GM10248 (cell line): Measurements from ENCODE around the gene NBPF3.

Source experiments
- CTCF ChIA-PET: fragments of 300-600 bp; sonication (Branson Sonifier 250); formaldehyde crosslinking; extraction: SDS; loops from one replicate; lab custom pipeline; 2021; ENCODE audit warnings: antibody characterized with exemption; lab: Yijun Ruan, JAX
- POLR2A ChIA-PET: fragments of 350-650 bp; sonication (Branson Sonifier 250); formaldehyde crosslinking; extraction: SDS; loops from one replicate; lab custom pipeline; 2020; ENCODE audit warnings: antibody characterized with exemption; lab: Yijun Ruan, JAX
- DNase-seq: peaks from one replicate; pipeline ENCODE4 v3.0.0; 2012; ENCODE audit errors: extremely low spot score
- TF ChIP-seq, protein P1 (sequence below): IDR thresholded peaks from 2 replicates; pipeline ENCODE4 v1.5.1; 2012; ENCODE audit warnings: mild to moderate bottlenecking, low read depth; ENCODE audit errors: extremely low read depth, missing control alignments, control extremely low read depth

The NBPF3 gene

DNA sequence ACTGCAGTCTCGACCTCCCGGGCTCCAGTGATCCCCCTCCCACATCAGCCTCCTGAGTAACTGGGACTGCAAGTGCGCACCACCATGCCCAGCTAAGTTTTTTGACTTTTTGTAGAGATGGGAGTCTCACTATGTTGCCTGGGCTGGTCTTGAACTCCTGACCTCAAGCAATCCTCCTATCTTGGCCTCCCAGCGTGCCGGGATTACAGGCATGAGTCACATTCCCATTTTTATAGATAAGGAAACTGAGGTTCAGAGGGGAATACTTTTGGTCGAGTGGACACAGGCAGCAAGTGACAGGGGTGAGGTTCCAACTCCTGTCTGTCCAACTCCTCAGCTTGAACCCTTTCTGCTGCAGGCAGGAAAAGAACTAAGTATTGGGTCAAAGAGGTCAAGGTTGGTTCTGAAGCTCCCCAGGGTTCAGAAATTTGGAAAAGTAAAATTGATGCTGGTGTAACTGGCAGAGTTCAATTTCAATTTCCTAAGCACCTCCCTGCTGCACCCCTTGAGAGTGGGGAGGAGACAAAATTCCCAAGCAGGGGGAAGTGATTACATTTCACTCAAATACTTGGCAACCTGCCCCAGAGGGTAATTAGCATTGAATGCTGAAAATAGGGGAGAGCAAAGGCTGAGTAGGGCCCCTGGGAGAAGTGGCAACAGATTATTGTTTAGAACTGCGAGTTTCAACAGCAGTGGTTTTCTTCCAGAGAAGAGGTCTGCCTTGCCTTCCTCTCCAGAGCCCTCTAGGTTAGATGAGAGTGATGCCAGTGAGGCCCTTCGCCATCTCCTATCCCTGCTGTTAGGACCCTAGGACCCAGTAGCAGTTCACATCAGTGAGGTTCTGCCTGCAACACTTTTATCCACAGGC is 51.8 kb downstream of the NBPF3 start:
- ChIA-PET POLR2A (no interaction called here), CTCF (interaction anchor here (0.7 to 1.5 kb wide), 7 partner anchors 15 to 447 kb away, joined by 3 to 6 read pairs (median 4); no protein-coding TSS in a partner anchor)
- TF ChIP-seq, protein P1, sequence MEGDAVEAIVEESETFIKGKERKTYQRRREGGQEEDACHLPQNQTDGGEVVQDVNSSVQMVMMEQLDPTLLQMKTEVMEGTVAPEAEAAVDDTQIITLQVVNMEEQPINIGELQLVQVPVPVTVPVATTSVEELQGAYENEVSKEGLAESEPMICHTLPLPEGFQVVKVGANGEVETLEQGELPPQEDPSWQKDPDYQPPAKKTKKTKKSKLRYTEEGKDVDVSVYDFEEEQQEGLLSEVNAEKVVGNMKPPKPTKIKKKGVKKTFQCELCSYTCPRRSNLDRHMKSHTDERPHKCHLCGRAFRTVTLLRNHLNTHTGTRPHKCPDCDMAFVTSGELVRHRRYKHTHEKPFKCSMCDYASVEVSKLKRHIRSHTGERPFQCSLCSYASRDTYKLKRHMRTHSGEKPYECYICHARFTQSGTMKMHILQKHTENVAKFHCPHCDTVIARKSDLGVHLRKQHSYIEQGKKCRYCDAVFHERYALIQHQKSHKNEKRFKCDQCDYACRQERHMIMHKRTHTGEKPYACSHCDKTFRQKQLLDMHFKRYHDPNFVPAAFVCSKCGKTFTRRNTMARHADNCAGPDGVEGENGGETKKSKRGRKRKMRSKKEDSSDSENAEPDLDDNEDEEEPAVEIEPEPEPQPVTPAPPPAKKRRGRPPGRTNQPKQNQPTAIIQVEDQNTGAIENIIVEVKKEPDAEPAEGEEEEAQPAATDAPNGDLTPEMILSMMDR, result no peak
- no peak for DNase-seq

GRCh38 chr1:21492356-21492625 is 52.4 kb downstream of the NBPF3 start:
- POLR2A ChIA-PET, result no interaction called here
- no peak for DNase-seq
- TF ChIP-seq, protein P1, result no peak
- CTCF ChIA-PET, result interaction anchor here (1.5 kb wide), 1 partner anchor 122 kb away, joined by 6 read pairs; no protein-coding TSS in a partner anchor

- ChIA-PET CTCF (no interaction called here), POLR2A (no interaction called here)
- DNase-seq, result no peak
- TF ChIP-seq, protein P1, result no peak
These were observed 54.3 kb downstream of the NBPF3 start for GRCh38 chr1:21494196-21494595.

- no peak for DNase-seq
- TF ChIP-seq, protein P1, result no peak
- ChIA-PET CTCF (interaction anchor here (1.4 kb wide), 1 partner anchor 11 kb away, joined by 4 read pairs; no protein-coding TSS in a partner anchor), POLR2A (no interaction called here)
These were observed 55.4 kb downstream of the NBPF3 start for GRCh38 chr1:21495225-21495820.

- ChIA-PET CTCF (no interaction called here), POLR2A (no interaction called here)
- TF ChIP-seq, protein P1, result no peak
- DNase-seq, result no peak
These were observed 56.1 kb downstream of the NBPF3 start for GRCh38 chr1:21496063-21496462.

DNA sequence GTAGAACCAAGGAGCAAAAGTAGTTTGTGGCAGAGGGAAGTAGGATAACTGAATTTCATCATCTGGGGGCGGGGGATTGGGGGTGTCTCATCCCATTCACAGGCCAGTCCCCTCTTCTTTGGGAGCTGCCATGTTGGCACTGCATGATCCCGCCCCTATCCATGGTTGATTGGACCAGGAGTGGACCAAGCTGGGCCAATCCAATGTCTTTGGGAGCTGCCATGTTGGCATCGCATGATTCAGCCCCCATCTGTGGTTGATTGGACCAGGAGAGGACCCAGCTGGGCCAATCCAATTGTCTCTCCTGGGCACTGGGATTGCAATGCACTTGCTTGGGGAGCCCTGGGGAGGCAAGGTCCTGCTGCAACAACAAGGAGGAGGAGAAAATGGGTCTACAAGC is 56.9 kb downstream of the NBPF3 start:
- no peak for DNase-seq
- ChIA-PET CTCF (no interaction called here), POLR2A (no interaction called here)
- TF ChIP-seq, protein P1, result no peak
